ENCODE data around the gene ANKRD6.

Gene ANKRD6

DNA sequence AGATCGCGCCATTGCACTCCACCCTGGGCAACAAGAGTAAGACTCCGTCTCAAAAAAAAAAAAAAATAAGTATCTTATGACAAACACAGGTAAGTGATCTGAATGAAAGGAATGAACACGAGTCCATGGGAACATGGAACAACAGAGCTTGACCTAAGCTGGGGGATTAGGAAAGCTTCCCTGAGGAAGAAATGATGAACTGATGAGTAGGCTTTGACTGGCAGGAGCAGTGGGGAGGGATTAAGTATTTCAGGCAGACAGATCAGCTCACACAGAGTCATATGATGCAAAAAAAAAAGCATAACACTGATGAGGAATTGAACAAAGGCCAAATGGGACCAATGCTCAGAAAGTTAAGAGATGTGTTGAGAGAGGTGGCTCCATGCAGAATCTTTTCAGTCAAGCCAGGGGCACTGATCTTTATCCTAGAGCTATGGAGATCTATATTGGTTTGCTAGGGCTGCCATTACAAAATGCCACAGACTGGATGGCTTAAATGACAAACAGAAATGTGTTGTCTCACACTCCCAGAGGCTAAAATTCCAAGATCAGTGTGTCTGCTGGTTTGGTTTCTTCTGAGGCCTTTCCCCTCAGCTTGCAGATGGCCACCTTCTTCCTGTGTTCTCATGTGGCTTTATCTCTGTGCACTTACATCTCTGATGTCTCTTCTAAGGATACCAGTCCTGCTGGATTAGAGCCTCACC is 85.6 kb downstream of the ANKRD6 start:
- DNase-seq = no peak

DNA sequence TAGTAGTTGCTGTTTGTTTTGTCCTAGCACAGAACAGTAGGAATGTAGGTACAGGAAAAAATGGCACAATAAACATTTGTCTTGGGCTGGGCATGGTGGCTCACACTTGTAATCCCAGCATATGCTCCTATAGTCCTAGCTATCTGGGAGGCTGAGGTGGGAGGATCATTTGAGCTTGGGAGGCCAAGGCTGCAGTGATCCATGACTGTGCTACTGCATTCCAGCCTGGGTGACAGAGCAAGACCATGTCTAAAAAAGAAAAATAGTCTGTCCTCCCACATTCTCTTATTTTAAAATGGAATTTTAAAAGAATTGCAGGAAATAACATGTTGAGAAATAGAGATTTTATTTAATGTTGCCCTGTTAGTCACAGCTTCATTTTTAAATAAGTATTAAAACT is 87.8 kb downstream of the ANKRD6 start:
- DNase-seq = no peak

DNA sequence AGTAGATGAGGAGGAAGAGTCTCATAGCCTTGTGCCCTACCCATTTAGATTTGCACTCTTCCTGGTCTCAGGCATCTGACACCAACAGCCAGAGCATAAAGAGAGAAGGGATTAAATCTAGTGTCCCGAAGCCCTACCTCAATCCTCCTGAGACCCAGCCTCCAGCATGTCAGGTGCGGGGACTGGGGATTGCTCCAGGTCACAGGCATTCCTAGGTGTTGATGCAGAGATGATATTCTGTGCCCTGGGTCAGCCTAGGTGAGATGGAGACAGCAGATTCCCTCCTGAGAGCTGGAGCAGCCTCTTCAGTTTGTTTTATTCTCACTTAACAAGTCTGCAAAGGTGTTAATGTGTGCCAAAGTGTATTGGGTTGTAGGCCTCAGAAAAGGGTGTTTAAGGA is 89.8 kb downstream of the ANKRD6 start:
- DNase-seq = no peak

DNA sequence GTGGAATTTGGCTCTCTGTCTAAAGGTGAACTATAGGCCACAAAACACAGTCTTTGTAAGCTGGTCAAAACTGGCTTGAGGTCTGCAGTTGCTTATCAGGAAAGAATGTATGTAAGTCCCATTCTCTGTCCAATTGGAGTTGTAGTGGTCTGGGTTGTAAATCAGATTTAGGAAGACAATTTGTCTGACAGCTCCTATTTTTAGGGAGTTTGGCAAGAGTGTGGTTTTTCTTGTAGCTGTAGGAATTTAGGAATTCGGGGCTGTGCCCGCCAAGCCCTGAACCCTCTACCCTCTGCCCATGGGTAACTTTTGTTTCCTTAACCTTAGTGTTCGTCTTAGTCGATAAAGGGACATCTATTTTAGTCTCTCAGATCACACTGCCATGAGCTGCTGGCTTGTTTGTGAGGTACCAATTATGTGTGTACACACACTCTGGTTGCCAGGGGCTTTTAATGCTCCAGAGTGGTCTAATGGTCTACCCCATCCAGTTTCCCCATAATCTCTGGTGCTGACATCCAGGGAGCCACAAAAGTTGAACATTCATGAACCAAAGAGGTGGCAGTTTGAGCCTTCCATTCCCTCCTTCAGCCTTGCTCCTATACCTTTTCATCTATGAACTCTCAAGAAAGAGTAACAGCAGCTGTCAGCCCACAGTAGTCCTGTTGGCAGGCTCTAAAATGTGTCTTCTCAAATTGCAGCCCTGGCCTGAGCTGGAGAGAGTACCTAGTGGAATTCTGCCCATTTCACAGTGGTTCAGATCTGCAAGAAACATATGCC is 93.0 kb downstream of the ANKRD6 start:
- no peak for DNase-seq

DNA sequence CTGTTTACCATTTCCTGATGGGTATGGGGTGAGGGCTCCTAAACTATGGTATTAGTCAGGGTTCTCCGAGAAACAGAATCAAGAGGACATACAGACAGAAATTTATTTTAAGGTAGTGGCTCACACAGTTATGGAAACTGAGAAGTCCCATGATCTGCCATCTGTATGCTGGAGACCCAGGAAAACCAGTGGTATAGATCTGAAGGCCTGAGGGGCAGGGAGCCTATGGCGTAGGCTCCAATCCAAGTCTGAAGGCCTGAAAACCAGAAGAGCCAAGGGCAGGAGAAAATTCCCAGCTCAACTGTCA is 93.6 kb downstream of the ANKRD6 start:
- DNase-seq = no peak

DNA sequence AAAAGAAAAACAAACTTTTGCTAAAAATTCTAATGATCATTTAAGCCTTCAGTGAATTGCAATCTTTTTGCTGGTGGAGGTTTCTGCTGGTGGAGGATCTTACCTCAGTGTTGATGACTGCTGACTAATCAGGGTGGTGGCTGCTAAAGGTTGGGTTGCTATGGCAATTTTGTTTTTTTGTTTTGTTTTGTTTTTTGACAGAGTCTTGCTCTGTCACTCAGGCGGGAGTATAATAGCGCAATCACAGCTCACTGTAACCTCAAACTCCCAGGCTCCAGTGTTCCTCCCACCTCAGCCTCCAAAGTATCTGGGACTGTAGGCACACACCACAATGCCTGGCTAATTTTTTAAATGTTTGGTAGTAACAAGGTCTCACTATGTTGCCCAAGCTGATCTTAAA is 94.7 kb downstream of the ANKRD6 start:
- no peak for DNase-seq

DNA sequence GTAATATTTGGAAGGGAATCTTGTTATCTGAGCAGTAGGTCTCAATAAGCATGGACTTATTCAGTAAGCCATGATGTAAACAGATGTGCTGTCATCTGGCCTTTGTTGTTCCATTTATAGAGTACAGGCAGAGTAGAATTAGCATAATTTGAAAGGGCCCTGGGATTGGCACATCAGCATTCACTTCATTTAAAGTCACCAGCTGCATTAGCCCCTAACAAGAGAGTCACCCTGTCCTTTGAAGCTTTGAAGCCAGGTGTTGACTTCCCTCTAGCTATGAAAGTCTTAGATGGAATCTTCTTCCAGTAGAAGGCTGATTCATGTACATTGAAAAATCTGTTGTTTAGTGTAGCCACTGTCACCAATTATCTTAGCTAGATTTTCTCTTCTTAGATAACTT is 95.9 kb downstream of the ANKRD6 start:
- no peak for DNase-seq

DNA sequence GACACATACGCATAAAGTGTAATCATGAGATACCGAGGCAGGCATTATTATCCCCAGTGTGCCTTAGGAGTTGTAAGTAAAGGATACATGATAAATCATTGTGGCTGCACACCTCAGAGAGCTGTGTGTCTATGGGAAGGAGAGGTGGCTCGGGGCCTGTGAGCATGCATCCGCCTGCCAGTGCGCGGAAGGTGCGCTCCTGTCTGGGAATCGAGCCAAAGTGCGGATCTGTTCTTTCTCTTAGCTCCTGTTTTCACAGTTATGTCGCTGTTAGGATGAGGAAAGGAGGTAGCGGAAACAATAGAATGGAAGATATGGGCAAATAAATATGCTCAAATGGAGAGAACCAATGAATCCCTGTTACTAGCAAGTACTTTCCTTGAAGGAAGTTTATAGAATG is 98.0 kb downstream of the ANKRD6 start:
- DNase-seq = no peak

DNA sequence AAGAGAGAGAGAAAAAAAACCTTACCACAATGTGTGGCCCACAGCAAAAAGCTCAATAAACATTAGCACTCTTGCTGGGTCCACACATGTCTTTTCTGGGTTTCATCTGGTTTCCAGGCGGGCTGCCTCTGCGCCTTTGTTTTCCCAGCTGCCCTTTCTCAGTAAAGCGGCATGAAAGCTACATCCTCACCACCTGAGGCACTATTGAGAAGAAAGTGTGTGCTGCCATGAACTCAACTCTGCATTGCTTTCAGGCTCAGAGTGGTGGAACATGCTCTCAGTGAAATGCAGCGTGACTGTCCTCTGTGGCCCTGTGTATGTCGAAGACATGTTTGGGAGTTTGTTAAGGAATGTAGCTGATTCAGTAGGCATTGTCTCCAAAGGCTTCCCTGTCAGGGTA is 103.3 kb downstream of the ANKRD6 start:
- peak; percentile 59 for DNase-seq

DNA sequence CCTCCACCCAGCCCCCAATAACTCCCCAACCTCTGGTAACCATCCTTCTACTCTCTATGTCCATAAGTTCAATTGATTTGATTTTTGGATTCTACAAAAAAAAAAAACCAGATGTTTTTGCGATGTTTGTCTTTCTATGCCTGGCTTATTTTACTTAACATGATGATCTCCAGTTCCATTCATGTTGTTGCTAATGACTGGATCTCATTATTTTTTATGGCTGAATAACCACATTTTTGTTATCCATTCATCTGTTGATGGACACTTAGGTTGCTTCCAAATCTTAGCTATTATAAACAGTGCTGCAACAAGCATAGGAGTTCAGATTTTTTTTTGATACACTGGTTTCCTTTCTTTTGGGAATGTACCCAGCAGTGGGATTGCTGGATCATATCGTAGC is 106.8 kb downstream of the ANKRD6 start:
- no peak for DNase-seq

DNA sequence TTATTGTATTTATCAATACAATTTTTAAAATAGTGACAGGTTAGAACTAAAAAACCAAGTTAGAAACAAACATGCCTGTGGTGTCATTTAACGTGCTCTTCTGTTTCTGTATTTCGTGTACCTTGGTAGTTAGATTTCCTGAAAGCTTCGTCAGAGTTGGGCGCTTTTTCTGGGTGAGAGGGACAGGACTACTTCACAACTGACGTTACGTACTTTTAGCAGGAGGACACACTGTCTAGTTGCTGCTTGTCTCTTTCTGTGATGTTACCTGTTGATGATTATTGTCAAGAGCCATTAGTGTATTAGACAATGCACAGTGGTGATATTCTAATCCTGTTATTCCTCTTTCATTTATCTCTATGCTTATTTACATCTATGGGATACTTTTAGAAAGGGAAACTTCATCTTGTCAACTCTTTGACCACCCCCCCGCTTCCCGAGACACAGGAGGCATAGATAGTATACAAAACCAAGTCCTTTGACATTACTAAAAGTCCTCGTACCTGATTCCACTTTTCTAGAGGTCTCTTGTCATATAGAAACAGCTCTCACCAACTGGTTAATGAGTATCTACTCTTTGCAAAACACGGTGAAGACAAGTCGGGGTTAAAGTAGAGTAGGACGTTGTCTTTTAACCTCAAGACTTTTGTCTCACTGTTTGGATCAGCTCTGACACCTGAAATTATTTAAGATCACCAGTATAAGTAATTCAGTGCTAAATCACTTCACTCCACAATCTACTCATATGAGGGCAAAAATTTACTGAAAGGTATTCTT is 109.3 kb downstream of the ANKRD6 start:
- DNase-seq = no peak

DNA sequence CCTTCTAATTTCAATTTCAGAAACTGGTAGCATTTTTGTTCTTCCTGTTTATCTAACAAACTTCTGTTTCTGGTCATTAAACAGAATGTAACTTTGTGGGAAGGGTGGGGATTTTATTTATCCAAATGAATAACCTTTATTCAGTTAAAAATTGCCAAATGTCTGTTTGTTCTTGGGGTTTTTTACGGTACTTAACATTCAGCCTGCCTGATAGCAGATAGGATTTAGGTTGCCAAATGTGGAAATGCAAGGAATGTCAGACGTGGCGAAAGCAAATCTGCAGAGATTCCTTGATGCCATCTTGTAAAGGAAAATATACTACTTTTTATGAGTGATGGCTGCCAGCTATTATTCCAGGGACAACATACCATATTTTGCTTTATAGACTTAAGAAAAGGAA is 109.9 kb downstream of the ANKRD6 start:
- DNase-seq = no peak

DNA sequence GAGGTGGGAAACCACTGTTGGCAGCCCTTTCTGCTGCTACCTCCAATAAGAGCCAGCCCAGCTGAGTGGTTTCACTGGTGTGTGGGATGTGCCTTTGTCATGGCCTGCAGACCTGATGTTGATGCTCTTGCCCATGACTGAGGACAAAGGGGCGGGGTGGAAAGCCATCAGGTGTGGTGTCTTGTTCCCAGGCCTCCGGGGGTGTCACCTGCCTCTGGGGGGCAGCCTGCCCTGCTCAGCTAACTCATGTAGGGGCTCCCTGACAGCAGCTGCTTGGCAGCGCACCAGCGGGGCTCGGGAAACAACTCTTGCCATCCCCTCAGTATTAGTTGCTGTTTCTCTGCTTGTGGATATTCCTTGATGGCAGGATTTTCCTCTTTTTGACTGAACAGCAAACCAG is 114.3 kb downstream of the ANKRD6 start:
- DNase-seq = no peak

DNA sequence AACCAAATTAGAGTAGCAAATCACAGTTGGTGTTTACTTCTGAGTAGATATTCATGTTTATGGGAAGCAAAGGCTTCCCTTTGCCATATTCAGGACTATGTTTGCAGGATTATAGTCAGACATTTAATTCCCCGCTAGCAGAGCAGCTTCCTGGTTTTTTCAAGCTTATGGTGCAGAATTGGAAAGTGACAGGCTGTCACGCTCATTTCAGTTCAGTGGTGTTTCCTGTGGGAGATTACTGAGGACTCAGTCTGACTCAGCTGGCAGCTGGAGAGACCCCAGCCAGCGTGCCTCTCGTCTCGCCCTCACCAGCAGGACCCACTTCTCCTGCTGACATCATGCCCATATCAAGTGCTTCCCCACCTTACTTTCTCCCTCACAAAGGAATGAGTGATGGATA is 120.5 kb downstream of the ANKRD6 start:
- no peak for DNase-seq

DNA sequence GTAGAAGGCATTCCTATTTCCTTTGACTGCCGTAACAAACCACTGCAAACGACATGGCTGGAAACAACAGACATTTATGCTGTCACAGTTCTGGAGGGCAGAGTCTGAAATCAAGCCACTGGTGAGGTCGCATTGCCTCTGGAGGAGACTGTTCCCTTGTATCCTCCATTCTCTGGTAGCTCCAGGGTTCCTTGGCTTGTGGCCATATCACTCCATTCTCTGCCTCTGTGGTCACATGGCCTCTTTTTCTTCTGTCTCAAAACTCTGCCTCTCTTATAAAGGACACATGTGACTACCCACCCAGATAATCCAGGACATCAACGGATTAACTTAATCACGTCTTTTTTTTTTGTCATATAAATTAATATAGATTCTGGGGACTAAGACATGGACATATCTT is 121.2 kb downstream of the ANKRD6 start:
- no peak for DNase-seq

DNA sequence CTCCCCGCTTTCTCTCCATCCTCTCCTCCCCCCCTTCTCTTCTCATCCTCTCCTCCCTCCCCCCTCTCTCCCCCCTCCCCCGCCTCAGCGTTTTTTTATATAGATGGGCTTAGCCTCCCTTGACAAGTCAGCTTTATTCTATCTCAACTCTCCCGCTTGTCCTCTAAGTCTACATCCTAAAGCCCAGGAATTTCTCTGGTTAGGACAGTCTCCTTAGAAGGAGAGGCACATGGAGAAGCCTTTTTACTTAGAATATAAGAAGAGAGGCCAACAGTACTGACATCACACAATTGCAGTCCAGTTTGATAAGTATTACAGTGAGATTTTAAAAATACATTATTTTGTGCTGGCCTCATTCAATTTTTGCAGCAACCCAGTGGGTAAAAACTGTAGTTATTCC is 122.1 kb downstream of the ANKRD6 start:
- no peak for DNase-seq

DNA sequence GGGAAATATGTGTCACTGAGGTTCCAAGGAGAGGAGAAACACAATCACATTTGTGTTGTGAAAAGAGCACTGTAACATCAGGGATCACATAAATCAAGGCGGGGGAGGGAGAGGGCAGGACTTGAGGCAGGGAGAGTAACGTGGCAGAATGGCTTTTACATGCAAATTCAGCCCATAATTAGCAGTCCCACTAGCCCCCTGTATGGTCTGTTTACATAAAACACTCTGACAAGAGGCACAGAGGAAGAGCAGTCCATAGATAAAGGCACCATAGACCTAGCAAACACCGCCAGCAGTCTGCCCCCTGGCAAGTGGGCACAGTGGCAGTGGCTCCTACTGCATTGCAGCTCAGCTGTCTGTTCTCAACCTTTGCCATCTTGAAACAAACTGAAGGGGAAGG is 122.9 kb downstream of the ANKRD6 start:
- DNase-seq = no peak

DNA sequence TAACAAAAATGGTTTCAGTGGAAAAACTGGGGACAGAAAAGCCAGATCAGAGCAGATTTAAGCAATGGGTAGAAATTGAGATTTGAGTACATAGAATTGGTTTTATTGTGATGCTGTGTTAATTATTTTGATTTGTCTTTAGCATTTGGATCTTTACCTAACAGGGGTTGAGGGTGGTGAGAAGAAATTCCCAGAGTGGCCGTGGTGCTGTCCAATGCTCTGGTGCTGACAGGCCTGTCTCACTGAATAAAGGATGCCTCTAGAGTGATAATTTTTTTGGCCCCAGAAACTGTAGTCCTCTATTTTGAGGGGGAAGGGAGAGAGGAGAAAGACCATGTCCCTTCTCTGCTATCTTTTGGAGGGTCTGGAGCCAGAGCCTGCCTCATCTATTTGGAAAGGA is 126.5 kb downstream of the ANKRD6 start:
- DNase-seq = no peak

DNA sequence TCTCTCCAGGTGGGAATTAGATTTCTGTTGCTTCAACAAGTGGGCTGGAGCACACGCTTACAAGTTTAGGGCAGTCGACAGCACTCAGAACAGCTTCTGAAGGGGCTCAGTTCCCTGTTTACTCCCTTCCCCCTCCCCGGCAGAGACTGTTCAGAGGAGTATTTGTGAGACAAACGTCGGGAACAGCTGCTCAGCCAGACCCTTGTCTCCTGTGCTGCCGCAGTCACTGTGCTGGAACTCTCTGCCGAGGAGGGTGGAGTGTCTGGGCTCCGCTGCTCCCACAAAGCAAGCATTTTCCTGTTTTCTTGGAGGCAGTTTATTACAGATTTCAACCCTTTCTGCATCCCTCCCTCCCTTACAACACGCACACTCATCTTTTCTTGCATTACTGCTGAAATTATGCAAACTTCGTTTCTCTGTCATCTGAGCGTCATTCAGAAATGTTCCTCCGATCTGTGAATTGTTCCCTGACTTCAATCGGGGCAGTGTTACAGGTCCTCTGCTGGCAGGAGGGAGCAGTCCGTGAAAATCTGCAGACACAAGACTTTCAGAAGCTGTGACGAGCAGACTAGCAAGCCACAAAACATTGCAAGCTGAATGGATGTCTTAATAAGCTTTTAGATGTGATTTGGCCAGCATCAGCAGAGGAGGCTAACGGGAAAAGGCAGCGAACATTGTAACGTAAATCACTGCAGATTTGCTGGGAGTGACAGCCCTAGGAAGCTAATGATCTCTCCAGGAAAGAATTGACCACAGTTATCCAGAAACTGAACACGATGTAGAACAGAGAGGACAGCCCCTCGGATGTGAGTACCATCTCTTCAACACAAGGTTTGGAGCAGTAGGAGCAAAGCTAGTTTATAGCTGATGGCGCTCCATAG is 129.4 kb downstream of the ANKRD6 start:
- peak; percentile 31 for DNase-seq

DNA sequence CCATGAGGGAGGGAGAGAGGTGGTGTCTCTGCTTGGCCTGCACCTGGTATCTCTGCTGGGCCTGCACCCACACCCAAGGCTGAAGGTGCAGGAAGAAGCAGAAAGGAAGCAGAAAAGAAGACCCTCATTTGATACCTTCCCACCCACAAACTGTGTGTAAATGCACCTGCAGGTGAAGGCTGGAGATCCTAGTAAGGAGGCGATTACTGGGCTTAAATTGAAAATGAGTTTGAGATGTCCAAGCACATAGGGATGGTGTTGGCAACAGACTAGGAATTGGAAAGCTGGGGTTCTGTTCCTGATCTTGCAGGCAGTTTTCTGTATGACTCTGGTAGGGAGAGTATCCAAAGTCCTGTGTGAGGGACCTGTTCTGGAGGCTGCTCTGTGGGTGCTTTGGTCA is 130.9 kb downstream of the ANKRD6 start:
- DNase-seq = no peak

DNA sequence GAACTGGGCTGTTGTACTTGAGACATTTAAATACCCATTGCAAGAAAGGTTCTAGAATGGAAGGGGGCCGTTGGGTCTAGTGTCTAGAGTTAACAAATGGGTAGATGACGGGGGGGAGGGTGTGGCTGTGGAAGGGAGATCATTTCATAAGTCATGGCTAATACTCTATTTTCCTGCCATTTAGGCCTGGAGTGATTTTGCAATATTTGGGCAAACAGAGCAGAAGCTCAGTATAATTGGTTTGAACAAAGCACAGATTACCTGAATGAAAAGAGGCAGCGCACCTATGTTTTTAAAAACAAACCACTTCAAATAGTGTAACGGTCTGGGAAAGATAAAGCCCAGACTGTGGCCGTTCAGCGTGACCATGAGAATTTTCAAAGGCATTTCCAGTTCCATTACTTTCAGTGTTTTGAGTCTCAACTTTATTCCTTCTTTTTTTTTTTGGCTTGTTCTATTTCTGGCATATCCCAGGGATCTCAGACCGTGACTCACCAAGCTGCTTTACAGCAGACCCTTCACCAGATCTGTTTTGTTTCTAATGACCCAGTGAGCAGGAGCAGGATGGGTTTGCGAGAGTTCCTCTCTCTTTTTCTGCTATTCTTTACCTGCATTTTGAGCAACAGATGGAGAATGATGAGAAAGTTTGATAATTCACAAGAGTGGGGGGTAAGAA is 131.9 kb downstream of the ANKRD6 start:
- DNase-seq = no peak

DNA sequence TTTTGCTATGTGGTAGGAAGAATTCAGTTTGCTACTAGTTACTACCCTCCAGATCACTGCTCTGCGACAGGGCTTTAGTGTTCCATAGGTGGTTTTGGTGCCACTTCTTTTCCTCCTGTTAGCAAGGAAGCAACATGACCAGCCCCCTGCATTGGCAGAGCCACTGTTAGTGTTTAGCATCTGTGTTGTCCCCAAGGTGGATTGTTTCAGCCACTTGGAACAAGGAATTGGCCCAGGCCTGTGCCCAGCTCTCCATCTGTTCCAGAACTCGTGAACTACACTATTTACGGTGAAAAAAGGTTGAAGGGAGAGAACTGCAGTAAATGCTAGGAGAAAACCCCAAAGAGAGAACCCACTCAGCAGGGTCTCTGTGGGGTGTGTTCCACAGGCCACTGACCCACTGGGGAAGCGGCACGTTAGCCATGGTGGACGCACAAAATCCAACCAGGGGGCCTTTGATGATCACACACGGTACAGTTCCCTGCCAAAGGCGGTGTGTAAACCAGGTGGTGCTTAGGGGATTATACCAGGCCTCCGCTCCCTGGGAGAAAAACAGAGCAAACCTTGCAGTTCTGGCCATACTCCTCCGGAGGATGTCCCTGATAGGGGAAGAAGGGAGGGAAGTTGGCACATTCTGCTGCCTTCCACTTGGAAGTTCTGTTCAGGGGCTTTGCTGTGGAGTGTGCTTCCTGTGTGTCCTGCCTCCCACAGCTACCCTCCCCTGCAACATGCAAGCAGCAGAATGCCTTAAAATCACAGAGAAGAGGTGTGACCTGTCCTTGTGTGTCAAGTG is 133.3 kb downstream of the ANKRD6 start:
- DNase-seq = no peak
